Hematopoietic multipotent progenitor cell treated with erythropoietin and hydrocortisone succinate and interleukin-3 and kit ligand, for 6 days (in vitro differentiated cells): ENCODE data around the gene SNX24.
"Not testable (repeated sequence)": the region's sequence is repeated elsewhere in the genome, so short reads cannot be mapped to it uniquely, and the experiment has no call there.

ENCODE experiments used
- DNase-seq: peaks from one replicate; pipeline ENCODE4 v3.0.0-alpha.2; 2015

Gene SNX24

GRCh38 chr5:122924203-122924602 lies 78.8 kb downstream of the SNX24 start:
- no peak for DNase-seq

DNA sequence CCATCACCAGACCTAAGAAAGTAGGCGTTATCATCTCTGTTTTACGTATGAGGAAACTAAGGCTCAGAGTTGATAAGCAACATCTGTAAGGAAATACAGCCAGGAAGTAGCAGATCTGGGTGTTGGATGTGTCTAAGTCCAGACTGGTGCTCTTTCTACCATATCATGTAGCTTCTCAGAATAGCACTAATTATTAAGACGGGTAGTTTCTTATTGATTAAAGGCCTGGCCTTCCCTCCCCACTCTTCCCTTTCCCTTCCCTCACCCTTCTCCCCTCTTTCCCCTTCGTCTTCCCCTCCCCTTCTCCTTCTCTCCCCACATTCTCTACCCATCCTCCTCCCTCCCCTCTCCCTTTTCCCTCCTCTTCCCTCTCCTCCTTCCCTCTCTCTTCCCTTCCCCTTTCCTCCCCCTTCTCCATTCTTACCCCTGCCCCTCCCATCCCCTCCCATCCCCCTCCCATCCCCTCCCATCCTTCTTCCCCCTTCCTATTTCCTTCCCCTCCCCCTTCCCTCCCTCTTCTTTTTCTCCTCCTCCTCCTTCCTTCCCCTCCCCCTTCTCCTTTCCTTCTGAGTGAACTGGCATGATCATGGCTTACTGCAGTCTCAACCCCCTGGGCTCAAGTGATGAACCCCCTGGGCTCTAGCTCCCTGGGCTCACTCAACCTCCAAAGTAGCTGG lies 79.4 kb downstream of the SNX24 start:
- no peak for DNase-seq

GRCh38 chr5:122929001-122929400 lies 83.6 kb downstream of the SNX24 start:
- no peak for DNase-seq

DNA sequence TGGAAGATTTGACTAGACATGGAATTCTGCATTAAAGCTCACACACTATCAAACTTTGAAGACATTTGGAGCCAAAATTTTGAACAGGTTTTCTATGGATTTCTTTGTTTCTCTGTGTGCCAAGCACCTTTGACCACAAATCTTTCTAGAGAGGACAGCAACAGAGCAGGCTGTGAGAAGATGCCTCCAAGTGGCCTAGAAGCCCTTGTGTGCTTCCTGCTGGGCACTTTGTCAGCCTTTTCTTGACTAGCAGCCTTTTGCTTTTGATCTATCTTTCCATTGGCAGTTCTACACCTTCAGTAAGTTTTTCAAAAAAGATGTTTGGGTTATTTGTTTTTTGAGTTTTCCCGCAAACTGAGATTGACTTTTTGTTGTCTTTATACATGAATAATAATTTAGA lies 84.6 kb downstream of the SNX24 start:
- DNase-seq, result no peak

GRCh38 chr5:122933956-122934355 lies 88.5 kb downstream of the SNX24 start:
- DNase-seq, result no peak

- no peak for DNase-seq
Measured at GRCh38 chr5:122936088-122936487, 90.7 kb downstream of the SNX24 start.

DNA sequence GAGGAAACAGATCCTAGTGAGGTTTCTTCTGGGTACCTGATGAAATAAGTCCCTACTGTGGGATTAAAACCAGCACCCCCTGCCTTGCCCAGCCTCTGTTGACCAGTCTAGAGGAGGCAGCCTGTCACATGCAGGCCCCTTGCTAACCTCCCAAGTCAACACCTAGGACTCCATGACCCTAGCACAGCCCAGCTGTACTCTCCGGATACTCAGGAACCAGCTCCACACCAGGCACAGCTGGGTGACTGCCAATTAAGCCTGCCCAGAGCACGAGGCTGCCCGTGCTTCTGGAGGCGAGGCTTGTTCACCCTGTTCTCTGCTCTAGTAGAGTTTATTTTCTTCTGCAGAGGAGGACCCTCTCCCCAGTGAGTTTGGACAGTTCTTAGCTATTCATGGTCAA lies 92.5 kb downstream of the SNX24 start:
- no peak for DNase-seq

GRCh38 chr5:122940890-122941289 lies 95.5 kb downstream of the SNX24 start:
- no peak for DNase-seq

GRCh38 chr5:122941737-122942136 lies 96.3 kb downstream of the SNX24 start:
- no peak for DNase-seq

DNA sequence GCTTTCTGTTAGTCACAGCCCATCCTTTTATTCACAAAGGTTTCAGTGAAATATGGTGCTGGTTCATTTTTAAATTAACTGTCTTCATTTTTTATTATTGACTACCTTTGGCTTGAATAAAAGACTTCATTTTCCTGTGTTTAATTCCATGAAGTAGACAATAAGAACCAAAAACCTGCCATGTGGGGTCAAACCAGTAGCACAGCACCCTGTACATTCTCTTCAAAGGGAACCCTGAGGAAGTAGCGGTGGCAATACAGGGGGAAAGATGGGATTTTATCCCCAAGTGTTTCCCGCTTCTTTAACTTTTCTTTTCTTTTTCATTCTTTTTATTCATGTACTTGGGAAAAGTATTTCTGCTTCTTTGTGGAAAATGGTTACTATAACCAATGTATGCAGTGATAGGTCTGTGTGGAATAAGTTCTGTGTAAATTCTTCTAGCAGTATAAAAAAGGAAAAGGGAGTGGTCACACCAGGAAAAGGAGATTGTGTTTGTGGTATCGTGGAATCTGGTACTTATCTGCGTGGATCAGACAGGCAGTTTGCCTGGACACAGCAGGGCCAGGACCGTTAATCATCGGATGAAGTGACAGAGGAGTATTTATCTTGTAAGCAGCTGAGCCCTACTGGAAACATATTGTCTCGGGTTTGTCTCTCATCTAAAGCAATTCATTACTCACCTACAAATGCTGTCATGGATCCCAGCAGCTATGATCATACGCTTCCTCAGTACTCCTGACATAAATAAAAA lies 96.9 kb downstream of the SNX24 start:
- DNase-seq, result peak; percentile 30

DNA sequence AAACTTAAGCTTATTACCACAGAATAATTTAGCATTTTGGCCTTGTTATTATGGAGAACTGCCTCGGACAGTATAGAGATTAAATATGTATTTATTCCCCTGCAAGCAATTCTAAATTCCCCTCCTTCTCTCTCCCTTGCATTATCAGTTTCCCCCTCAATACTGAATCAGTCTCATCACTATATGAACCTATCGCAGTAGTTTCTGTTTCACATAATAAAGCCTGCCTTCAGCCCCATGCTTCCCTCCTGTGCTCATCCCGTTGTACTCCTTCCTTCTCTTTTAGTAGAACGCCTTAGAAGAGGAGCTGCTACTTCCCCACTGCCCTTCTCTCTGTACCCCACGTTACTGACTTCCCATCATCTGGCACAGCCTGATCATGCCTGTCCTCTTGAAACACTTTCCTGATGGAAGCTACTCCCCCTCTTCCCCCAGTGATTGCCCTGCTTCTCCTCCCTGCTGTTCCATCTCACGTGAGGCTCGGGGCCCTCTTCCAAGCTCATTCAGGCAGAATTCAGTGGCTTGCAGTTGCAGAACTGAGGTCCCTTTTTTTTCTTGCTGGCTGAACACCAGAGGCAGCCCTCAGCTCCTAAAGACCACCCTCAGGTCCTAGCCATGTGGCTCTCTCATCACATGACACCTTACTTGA lies 97.8 kb downstream of the SNX24 start:
- DNase-seq, result no peak

DNA sequence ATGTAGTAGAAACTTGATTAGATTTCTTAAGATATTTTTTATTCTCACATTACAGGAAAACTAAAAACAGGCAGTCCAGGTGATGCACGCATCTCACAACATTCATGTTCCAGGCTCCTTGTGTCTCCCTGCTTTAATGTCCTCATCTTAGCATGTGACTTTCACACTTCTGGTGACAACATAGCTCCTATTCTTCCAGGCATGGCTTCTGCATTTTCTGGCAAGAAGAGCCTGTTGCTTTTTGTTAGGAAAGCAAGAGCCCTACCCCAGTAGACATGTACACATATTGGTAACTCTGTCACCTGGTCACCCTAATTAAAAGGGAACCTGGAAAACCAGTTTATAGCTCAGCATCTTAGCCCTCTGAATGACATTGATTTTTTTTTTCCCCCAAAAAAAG lies 98.6 kb downstream of the SNX24 start:
- DNase-seq, result no peak

- no peak for DNase-seq
Measured at GRCh38 chr5:122947372-122947771, 102.0 kb downstream of the SNX24 start.

DNA sequence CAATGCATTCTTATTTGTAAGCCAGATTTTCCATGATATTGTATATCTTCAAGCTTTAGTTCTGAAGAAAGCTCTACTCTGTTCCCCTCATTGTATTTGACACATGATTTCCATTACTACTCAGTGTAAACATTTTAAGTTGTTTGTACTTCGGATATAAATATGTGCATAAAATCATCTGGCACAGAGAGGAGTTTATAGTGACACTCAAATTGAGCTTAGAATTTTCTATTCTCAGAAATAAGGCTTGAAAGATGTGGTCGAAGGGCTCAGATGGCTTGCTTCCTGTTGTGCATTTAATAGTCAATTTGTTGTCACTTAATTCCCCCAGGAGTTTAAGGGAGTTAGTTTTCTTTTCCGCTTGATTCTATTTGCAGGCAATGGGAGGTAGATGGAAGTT lies 102.4 kb downstream of the SNX24 start:
- DNase-seq, result no peak

GRCh38 chr5:122948319-122948718 lies 102.9 kb downstream of the SNX24 start:
- DNase-seq, result no peak

DNA sequence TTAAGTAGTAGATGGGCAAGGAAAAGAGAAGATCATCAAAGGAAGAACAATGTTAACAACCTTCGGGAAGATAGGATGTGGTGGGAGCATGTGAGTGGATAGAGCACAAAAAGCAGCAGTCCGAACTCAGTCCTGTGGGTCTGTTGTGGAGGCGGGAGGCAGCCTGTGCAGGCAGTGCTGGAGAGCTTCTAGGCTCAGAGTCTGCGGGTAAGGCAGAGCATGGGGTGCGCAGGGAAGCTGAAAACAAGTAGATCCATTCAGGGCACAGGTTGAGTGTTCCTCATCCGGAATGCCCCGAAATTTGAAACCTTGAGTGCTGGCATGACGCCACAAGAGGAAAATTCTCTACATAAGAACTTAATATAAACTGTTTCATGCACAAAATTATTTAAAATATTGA lies 106.2 kb downstream of the SNX24 start:
- DNase-seq, result no peak

- no peak for DNase-seq
Measured at GRCh38 chr5:122954719-122955118, 109.3 kb downstream of the SNX24 start.

DNA sequence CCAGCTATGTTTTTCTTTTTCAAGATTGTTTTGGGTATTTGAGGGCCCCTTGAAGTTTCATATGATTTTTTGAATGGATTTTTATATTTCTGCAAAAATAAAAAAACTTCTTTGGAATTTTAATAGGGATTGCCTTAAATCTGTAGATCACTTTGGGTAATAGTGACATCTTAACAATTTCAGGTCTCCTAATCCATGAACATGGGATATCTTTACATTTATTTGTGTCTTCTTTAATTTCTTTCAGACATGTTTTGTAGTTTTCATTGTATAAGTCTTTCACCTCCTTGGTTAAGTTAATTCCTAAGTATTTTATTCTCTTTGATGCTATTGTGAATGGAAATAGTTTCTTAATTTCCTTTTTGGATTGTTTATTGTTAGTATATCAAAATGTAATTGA lies 112.0 kb downstream of the SNX24 start:
- DNase-seq, result no peak

DNA sequence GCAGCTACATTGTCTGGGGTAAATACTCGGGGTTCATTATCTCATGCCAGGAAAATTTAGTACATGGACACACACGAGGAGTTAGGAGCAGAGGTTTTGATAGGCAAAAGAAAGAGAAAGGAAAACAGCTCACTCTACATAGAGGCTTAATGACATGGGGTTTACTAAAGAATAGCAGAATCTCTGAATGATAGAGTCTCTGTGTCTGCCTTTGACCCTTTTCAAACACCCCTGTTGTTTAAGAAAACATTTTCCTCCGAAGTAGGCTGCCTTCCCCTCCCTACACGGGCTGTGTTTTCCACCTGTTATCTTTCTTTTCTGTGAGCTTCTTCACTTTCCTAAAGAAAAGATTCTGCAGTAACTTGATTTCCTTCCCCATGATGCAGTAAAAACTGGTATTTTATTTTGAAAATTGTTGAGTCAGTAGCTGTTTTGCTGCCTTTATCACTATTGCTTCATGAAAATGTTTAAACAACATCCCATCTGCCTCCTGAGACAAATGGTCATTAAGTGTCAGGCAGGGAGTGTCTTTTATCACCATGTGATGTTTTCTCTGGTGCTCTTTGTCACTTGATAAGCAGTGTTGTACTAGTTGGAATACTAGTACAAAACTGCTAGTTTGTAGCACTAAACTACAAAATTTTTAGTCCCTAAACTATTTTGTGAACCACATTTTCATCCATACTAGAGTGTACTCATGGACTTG lies 114.5 kb downstream of the SNX24 start:
- no peak for DNase-seq

- no peak for DNase-seq
Measured at GRCh38 chr5:122963305-122963704, 117.9 kb downstream of the SNX24 start.

- DNase-seq, result no peak
Measured at GRCh38 chr5:122965111-122965510, 119.7 kb downstream of the SNX24 start.

DNA sequence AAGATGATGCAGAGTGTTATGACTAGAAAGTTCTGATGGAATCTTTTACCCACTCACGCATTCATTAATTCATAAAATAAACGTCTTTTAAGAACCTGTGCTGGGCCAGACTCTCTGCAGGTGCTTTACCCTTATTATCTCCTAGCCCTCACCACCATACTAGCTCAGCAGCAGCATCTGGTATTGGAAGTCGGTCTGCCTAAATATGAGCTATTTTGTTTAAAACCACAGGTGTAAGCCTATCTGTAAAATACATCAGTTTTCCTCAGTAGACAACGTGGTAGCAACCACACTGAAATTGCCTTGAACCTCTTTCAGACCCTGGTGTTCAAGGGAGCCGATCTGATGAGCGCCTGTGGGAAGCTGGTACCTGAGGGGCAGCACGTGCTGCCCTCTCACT lies 121.7 kb downstream of the SNX24 start:
- DNase-seq, result no peak

DNA sequence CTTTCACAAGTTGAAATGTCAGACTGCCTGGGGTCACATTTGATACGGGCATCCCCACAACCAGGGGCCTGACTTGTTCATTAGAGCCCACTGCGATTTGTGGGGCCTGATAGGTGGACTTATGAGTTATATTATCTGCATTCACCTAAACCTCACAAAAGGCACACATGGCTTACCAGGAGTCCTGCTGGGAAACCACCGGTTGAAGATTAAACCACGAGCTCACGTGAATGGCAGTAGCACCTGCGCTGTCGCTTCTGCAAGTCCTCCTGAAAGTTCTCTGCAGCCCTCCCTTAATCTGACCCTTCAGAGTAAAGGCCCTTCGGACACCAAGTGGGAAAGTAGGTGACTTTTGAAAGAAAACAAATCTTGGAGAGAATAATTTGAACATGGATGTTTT lies 122.2 kb downstream of the SNX24 start:
- no peak for DNase-seq

GRCh38 chr5:122968056-122968455 lies 122.6 kb downstream of the SNX24 start:
- not testable (repeated sequence) for DNase-seq
